ENCODE measurements around the gene NUDT3.

DNA sequence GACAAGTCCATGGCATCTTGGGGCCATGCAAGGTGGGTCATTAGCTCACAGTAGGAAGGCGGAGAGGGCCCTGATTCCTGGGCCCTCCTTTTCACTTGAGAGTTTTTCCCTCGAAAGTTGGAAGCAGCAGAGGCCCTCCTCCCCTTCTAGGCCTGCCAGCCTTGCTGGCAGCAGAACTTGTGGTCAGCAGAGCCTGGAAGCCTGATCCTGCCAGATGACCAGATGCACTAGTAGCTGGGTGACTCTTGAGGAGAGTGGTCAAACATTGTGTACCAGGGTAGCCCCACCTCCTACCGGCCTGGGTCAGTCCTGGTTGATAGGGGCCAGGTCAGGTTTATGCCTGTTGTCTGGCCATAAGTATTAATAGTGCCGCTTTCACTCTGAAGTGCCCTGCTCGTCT lies 159.6 kb downstream of the NUDT3 start:
- TF ChIP-seq EP300 (IDR thresholded peaks at IDR 0.05; ENCODE audit: low read depth) (no peak), POLR2AphosphoS5 (IDR thresholded peaks at IDR 0.05) (no peak), POLR2A (IDR thresholded peaks at IDR 0.05) (no peak)
- TF ChIP-seq, protein P1, sequence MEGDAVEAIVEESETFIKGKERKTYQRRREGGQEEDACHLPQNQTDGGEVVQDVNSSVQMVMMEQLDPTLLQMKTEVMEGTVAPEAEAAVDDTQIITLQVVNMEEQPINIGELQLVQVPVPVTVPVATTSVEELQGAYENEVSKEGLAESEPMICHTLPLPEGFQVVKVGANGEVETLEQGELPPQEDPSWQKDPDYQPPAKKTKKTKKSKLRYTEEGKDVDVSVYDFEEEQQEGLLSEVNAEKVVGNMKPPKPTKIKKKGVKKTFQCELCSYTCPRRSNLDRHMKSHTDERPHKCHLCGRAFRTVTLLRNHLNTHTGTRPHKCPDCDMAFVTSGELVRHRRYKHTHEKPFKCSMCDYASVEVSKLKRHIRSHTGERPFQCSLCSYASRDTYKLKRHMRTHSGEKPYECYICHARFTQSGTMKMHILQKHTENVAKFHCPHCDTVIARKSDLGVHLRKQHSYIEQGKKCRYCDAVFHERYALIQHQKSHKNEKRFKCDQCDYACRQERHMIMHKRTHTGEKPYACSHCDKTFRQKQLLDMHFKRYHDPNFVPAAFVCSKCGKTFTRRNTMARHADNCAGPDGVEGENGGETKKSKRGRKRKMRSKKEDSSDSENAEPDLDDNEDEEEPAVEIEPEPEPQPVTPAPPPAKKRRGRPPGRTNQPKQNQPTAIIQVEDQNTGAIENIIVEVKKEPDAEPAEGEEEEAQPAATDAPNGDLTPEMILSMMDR (IDR thresholded peaks at IDR 0.05), result no peak

Measured in transverse colon (tissue), 4 donors.